HG03097 (cell line): Measurements from ENCODE around the gene EIF2AK2.

Experiments
- ATAC-seq: cut with Tn5 transposase; IDR thresholded peaks from one replicate; pipeline ENCODE4 v1.9.1; 2021; ENCODE audit not compliant: unreplicated experiment, low FRiP score

The EIF2AK2 gene

GRCh38 chr2:37173741-37174140 is 17.0 kb upstream of the EIF2AK2 start:
- ATAC-seq, result no peak

- ATAC-seq, result no peak
Measured at GRCh38 chr2:37171624-37171950, 14.8 kb upstream of the EIF2AK2 start.

- no peak for ATAC-seq
Measured at GRCh38 chr2:37168217-37168981, 11.6 kb upstream of the EIF2AK2 start.

GRCh38 chr2:37167636-37168180 is 10.9 kb upstream of the EIF2AK2 start:
- no peak for ATAC-seq

GRCh38 chr2:37164757-37165156 is 8.0 kb upstream of the EIF2AK2 start:
- ATAC-seq, result no peak

- peak; percentile 33 for ATAC-seq
Measured at GRCh38 chr2:37156071-37156856, 516 bp downstream of the EIF2AK2 start.

GRCh38 chr2:37154785-37155184 is 2.0 kb downstream of the EIF2AK2 start:
- no peak for ATAC-seq

- no peak for ATAC-seq
Measured at GRCh38 chr2:37153224-37153623, 3.6 kb downstream of the EIF2AK2 start.

- no peak for ATAC-seq
Measured at GRCh38 chr2:37149626-37150322, 7.0 kb downstream of the EIF2AK2 start.

GRCh38 chr2:37148325-37148724 is 8.5 kb downstream of the EIF2AK2 start:
- no peak for ATAC-seq

- no peak for ATAC-seq
Measured at GRCh38 chr2:37146062-37146461, 10.7 kb downstream of the EIF2AK2 start.

- no peak for ATAC-seq
Measured at GRCh38 chr2:37143974-37144373, 12.8 kb downstream of the EIF2AK2 start.

GRCh38 chr2:37142546-37142945 is 14.2 kb downstream of the EIF2AK2 start:
- ATAC-seq, result no peak

GRCh38 chr2:37132914-37133313 is 23.9 kb downstream of the EIF2AK2 start:
- ATAC-seq, result no peak

- ATAC-seq, result no peak
Measured at GRCh38 chr2:37125416-37125815, 31.4 kb downstream of the EIF2AK2 start.

- ATAC-seq, result no peak
Measured at GRCh38 chr2:37119157-37119556, 37.6 kb downstream of the EIF2AK2 start.

- no peak for ATAC-seq
Measured at GRCh38 chr2:37117566-37117965, 39.2 kb downstream of the EIF2AK2 start.

- ATAC-seq, result no peak
Measured at GRCh38 chr2:37111958-37112357, 44.8 kb downstream of the EIF2AK2 start.

- no peak for ATAC-seq
Measured at GRCh38 chr2:37110306-37111212, 46.2 kb downstream of the EIF2AK2 start.

GRCh38 chr2:37109523-37109922 is 47.3 kb downstream of the EIF2AK2 start:
- no peak for ATAC-seq
